GM12878 (cell line): Measurements from ENCODE around the gene CTDSP1. TPM values are rescaled to one million over a fixed set of nuclear protein-coding genes. Genes with fewer than 3 reads are reported as not detected.

Experiments
- EGR1 ChIP-seq, 2 experiments: IDR thresholded peaks; 1 replicate in 1 of 2; 2 replicates in 1 of 2; pipeline ENCODE4 v1.6.1; 2011 to 2012; ENCODE audit warnings: low read depth in 2 of 2, low read length in 2 of 2, borderline replicate concordance in 1 of 2, mild to moderate bottlenecking in 1 of 2, moderate library complexity in 1 of 2
- ETV6 ChIP-seq, 2 experiments: fragments of 450-650 bp in 1 of 2; IDR thresholded peaks in 1 of 2; conservative IDR thresholded peaks in 1 of 2; 2 replicates each; pipeline ENCODE4 v1.6.1; 2014; ENCODE audit warnings: antibody characterized with exemption in 1 of 2, borderline replicate concordance in 1 of 2, low read depth in 1 of 2, mild to moderate bottlenecking in 1 of 2, moderate library complexity in 1 of 2
- GATAD2B ChIP-seq: fragments of 450-650 bp; conservative IDR thresholded peaks from 2 replicates; pipeline ENCODE4 v1.6.1; 2017; ENCODE audit warnings: low read depth, mild to moderate bottlenecking, moderate library complexity
- HSF1 ChIP-seq: fragments of 150-350 bp; IDR thresholded peaks from 2 replicates; pipeline ENCODE4 v1.6.1; 2014; ENCODE audit warnings: mild to moderate bottlenecking, low read depth, low read length
- JUND ChIP-seq: IDR thresholded peaks from 2 replicates; pipeline ENCODE4 v1.6.1; 2012; ENCODE audit warnings: low read depth, mild to moderate bottlenecking, low read length, improper control_type of control experiment, moderate library complexity
- MEF2A ChIP-seq: IDR thresholded peaks from 2 replicates; pipeline ENCODE4 v1.6.1; 2011; ENCODE audit warnings: low read depth, mild to moderate bottlenecking, low read length, moderate library complexity; ENCODE audit not compliant: insufficient read depth
- NBN ChIP-seq: fragments of 450-650 bp; IDR thresholded peaks from 2 replicates; pipeline ENCODE4 v1.6.1; 2016
- NFIC ChIP-seq: IDR thresholded peaks from 2 replicates; pipeline ENCODE4 v1.6.1; 2012; ENCODE audit warnings: low read depth, mild to moderate bottlenecking, inconsistent platforms, low read length, moderate library complexity
- NKRF ChIP-seq: fragments of 450-650 bp; conservative IDR thresholded peaks from 2 replicates; pipeline ENCODE4 v1.6.1; 2017; ENCODE audit warnings: mild to moderate bottlenecking, moderate library complexity
- NR2C1 ChIP-seq: fragments of 450-650 bp; IDR thresholded peaks from 2 replicates; pipeline ENCODE4 v1.6.1; 2017; ENCODE audit warnings: antibody characterized with exemption, mild to moderate bottlenecking, moderate library complexity
- PBX3 ChIP-seq: IDR thresholded peaks from 2 replicates; pipeline ENCODE4 v1.6.1; 2011; ENCODE audit warnings: mild to moderate bottlenecking, low read depth, low read length, moderate library complexity; ENCODE audit not compliant: insufficient replicate concordance
- POLR2A ChIP-seq: IDR thresholded peaks from 2 replicates; pipeline ENCODE4 v1.6.1; 2011; ENCODE audit warnings: low read depth, mild to moderate bottlenecking, low read length
- RAD21 ChIP-seq: IDR thresholded peaks from 2 replicates; pipeline ENCODE4 v1.6.1; 2011; ENCODE audit warnings: mild to moderate bottlenecking, low read depth, low read length, moderate library complexity; ENCODE audit not compliant: insufficient read depth
- SIN3A ChIP-seq: IDR thresholded peaks from 2 replicates; pipeline ENCODE4 v1.6.1; 2012; ENCODE audit warnings: low read depth, low read length, improper control_type of control experiment
- SREBF1 ChIP-seq: IDR thresholded peaks from 2 replicates; pipeline ENCODE4 v1.6.1; 2012; ENCODE audit warnings: mild to moderate bottlenecking, low read length
- STAT1 ChIP-seq: fragments of 450-650 bp; conservative IDR thresholded peaks from 2 replicates; pipeline ENCODE4 v1.6.1; 2014; ENCODE audit warnings: antibody characterized with exemption, mild to moderate bottlenecking
- USF1 ChIP-seq: IDR thresholded peaks from 2 replicates; pipeline ENCODE4 v1.6.1; 2011; ENCODE audit warnings: borderline replicate concordance, low read depth, mild to moderate bottlenecking, moderate library complexity, mixed read lengths, low read length; ENCODE audit not compliant: insufficient read depth; ENCODE audit errors: extremely low read length
- WRNIP1 ChIP-seq: IDR thresholded peaks from 2 replicates; pipeline ENCODE4 v1.6.1; 2011; ENCODE audit warnings: low read depth, low read length, improper control_type of control experiment, borderline replicate concordance
- ZBTB4 ChIP-seq: fragments of 450-650 bp; formaldehyde crosslinking; IDR thresholded peaks from 2 replicates; pipeline ENCODE4 v1.4.0; 2022; ENCODE audit warnings: mild to moderate bottlenecking, moderate library complexity
- ZNF622 ChIP-seq: fragments of 450-650 bp; IDR thresholded peaks from 2 replicates; pipeline ENCODE4 v1.6.1; 2017; ENCODE audit warnings: mild to moderate bottlenecking, inconsistent platforms
- polyA plus RNA-seq, 11 experiments: library from polyadenylated mRNA; depleted of rRNA in 4 of 11; unstranded in 6 of 11; stranded (reverse) in 5 of 11; fragments of >200 nt; fragmentation: Nextera tagmentation in 4 of 11; fragmentation: Illumina TruSeq in 1 of 11; extraction: Ambion mirVana in 4 of 11; extraction: Trizol in 1 of 11; gene quantifications; 1 replicate in 1 of 11; 2 replicates in 10 of 11; pipeline versions ENCODE4 v1.2.1 to v1.2.3, GENCODE V29; 2011 to 2016; ENCODE audit warnings: inconsistent platforms in 2 of 11, missing spikeins in 2 of 11, low read depth in 1 of 11
- total RNA-seq, 4 experiments: library from RNA; depleted of rRNA in 3 of 4; stranded (reverse); fragments of >200 nt in 3 of 4; fragmentation: Illumina TruSeq in 1 of 4; extraction: Trizol in 1 of 4; gene quantifications; 2 replicates each; pipeline versions ENCODE4 v1.2.1 to v1.2.3, GENCODE V29; 2013 to 2021

Gene CTDSP1
- total and polyA plus RNA-seq, 10 of the 15 experiments (the other 5 are each of a cell fraction or from before 2014, with no cell fraction given): 3.0 to 75.9 (median 34.4) TPM

- peak; percentile 71; the same call in 1 of the 2 replicates for TF ChIP-seq NKRF
- TF ChIP-seq ETV6 (conservative IDR thresholded peaks at IDR 0.05 in 1 of 2, IDR thresholded peaks at IDR 0.05 in 1 of 2; ENCODE audit: borderline replicate concordance in 1 of 2, low read depth in 1 of 2): peak; percentile 54 to 70; a peak in 2 of 4 replicates
- peak; percentile 80; the same call in 1 of the 2 replicates for TF ChIP-seq STAT1
- TF ChIP-seq WRNIP1: no peak
- TF ChIP-seq EGR1 (IDR thresholded peaks at IDR 0.05; ENCODE audit: borderline replicate concordance in 1 of 2, low read depth in 2 of 2, low read length in 2 of 2): peak in 1 of 2 experiments; percentile 74; a peak in 2 of 3 replicates
- TF ChIP-seq NFIC: no peak
- TF ChIP-seq NR2C1: no peak
- TF ChIP-seq PBX3: no peak
- TF ChIP-seq SIN3A: no peak; the same call in 1 of the 2 replicates
- TF ChIP-seq GATAD2B: peak; percentile 81
- TF ChIP-seq JUND: no peak
- TF ChIP-seq ZNF622: no peak
- TF ChIP-seq USF1: no peak
- TF ChIP-seq MEF2A: peak; percentile 60; the same call in 1 of the 2 replicates
- no peak for TF ChIP-seq SREBF1
- TF ChIP-seq ZBTB4 (CRISPR knock-in tag): no peak
- peak; percentile 47; the same call in 1 of the 2 replicates for TF ChIP-seq POLR2A
- no peak for TF ChIP-seq NBN
- TF ChIP-seq RAD21: no peak
- TF ChIP-seq HSF1: no peak
Measured at GRCh38 chr2:218399391-218400166, at the start of gene CTDSP1 (continued).
